HepG2 (cell line): Measurements from ENCODE around the gene NUDT14. TPM values are rescaled to one million over a fixed set of nuclear protein-coding genes. Genes with fewer than 3 reads are reported as not detected.

Experiments used
- ATAC-seq: fragments of 200-7000 bp; cut with Tn5 transposase; 3 replicates; pipeline ENCODE4 v1.9.1; 2020; ENCODE audit warnings: mild to moderate bottlenecking, moderate library complexity
- BruUV-seq: library from RNA; stranded (reverse); fragments of 400-500 nt; replicated peaks from 2 replicates; lab custom pipeline; 2021; lab: Mats Ljungman, UMichigan
- CTCF ChIA-PET: fragments of 300-600 bp; formaldehyde crosslinking; extraction: SDS; loops from one replicate; lab custom pipeline; 2021; ENCODE audit warnings: low total read pairs, inconsistent platforms, low intra/inter-chr PET ratio; lab: Yijun Ruan, JAX
- POLR2A ChIA-PET: fragments of 350-600 bp; sonication (Branson Sonifier 250); formaldehyde crosslinking; loops from one replicate; lab custom pipeline; 2020; ENCODE audit warnings: antibody characterized with exemption, inconsistent platforms; lab: Yijun Ruan, JAX
- DNase-seq: peaks from one replicate; pipeline ENCODE4 v3.0.0-alpha.2; 2015; ENCODE audit warnings: low spot score
- FAIRE-seq: peaks from 3 replicates; lab custom pipeline; 2011; peaks lifted over from hg19 to GRCh38; lab: Jason Lieb, UNC
- H2AFZ ChIP-seq: one replicate; pipeline ENCODE4 v1.6.1; 2011; ENCODE audit warnings: low read length, inconsistent platforms
- H3K27ac ChIP-seq: fragments of 300-600 bp; 3 replicates; pipeline ENCODE4 v1.8.0; 2011; ENCODE audit warnings: mixed run types, mild to moderate bottlenecking, mixed read lengths, low read length, inconsistent platforms; ENCODE audit not compliant: insufficient read depth; ENCODE audit errors: extremely low read length
- H3K27me3 ChIP-seq, 2 experiments: fragments of 200-600 bp in 1 of 2; 2 replicates in 1 of 2; 3 replicates in 1 of 2; pipeline versions ENCODE4 v1.6.0 to v1.8.0; 2011; ENCODE audit warnings: low read length in 2 of 2, mild to moderate bottlenecking in 2 of 2, moderate library complexity in 2 of 2, inconsistent platforms in 1 of 2; ENCODE audit not compliant: insufficient read depth in 2 of 2, control insufficient read depth in 1 of 2
- H3K36me3 ChIP-seq, 2 experiments: fragments of 200-600 bp in 1 of 2; replicated peaks in 1 of 2; 2 replicates in 1 of 2; 3 replicates in 1 of 2; pipeline versions ENCODE4 v1.5.1 to v1.8.0; 2011; ENCODE audit warnings: low read length in 2 of 2, inconsistent platforms in 1 of 2; ENCODE audit not compliant: insufficient read depth in 2 of 2, control insufficient read depth in 1 of 2
- H3K4me1 ChIP-seq: 2 replicates; pipeline ENCODE4 v1.5.1; 2012; ENCODE audit warnings: low read length, inconsistent platforms; ENCODE audit not compliant: insufficient read depth
- H3K4me2 ChIP-seq: 2 replicates; pipeline ENCODE4 v1.6.0; 2011; ENCODE audit warnings: low read depth, low read length, inconsistent platforms
- H3K4me3 ChIP-seq, 3 experiments: fragments of 200-600 bp in 1 of 3; sonication (generic), shearing (Covaris generic) in 1 of 3; replicated peaks in 1 of 3; 2 replicates each; pipeline ENCODE4 v1.5.1; 2011 to 2016; ENCODE audit warnings: low read length in 3 of 3, inconsistent platforms in 2 of 3, low read depth in 2 of 3, mild to moderate bottlenecking in 2 of 3, control low read depth in 1 of 3, mixed read lengths in 1 of 3; ENCODE audit not compliant: insufficient read depth in 1 of 3
- H3K79me2 ChIP-seq: one replicate; pipeline ENCODE4 v1.6.1; 2011; ENCODE audit warnings: low read length, inconsistent platforms; ENCODE audit not compliant: insufficient read depth
- H3K9ac ChIP-seq: 2 replicates; pipeline ENCODE4 v1.6.0; 2011; ENCODE audit warnings: mild to moderate bottlenecking, low read depth, low read length, inconsistent platforms; ENCODE audit not compliant: insufficient read depth
- H3K9me3 ChIP-seq: 2 replicates; pipeline ENCODE4 v1.5.1; 2012; ENCODE audit warnings: mild to moderate bottlenecking, low read length
- H4K20me1 ChIP-seq: 2 replicates; pipeline ENCODE4 v1.6.0; 2011; ENCODE audit warnings: inconsistent platforms, mild to moderate bottlenecking, low read length, moderate library complexity; ENCODE audit not compliant: insufficient read depth
- BRD4 ChIP-seq: sonication (generic); formaldehyde crosslinking; IDR thresholded peaks from 2 replicates; pipeline ENCODE4 v1.4.0; 2020; ENCODE audit warnings: missing genetic modification reagents
- DNMT1 ChIP-seq: sonication (generic); formaldehyde crosslinking; IDR thresholded peaks from 2 replicates; pipeline ENCODE4 v1.5.1; 2020; ENCODE audit warnings: mild to moderate bottlenecking, missing genetic modification reagents
- GZF1 ChIP-seq: sonication (generic); formaldehyde crosslinking; IDR thresholded peaks from 2 replicates; pipeline ENCODE4 v1.5.1; 2020; ENCODE audit warnings: mild to moderate bottlenecking, missing genetic modification reagents
- HOXA5 ChIP-seq: sonication (generic); formaldehyde crosslinking; IDR thresholded peaks from 2 replicates; pipeline ENCODE4 v1.4.0; 2020; ENCODE audit warnings: missing genetic modification reagents
- KLF12 ChIP-seq: sonication (generic); formaldehyde crosslinking; IDR thresholded peaks from 2 replicates; pipeline ENCODE4 v1.4.0; 2020; ENCODE audit warnings: missing genetic modification reagents, borderline replicate concordance
- SP1 ChIP-seq, 2 experiments: fragments of 450-650 bp in 1 of 2; sonication (generic) in 1 of 2; formaldehyde crosslinking in 1 of 2; IDR thresholded peaks; 2 replicates each; pipeline versions ENCODE4 v1.4.0 to v1.6.1; 2016 to 2020; ENCODE audit warnings: missing genetic modification reagents in 1 of 2
- ZBTB46 ChIP-seq: sonication (generic); formaldehyde crosslinking; IDR thresholded peaks from 2 replicates; pipeline ENCODE4 v1.4.0; 2020; ENCODE audit warnings: mild to moderate bottlenecking, missing genetic modification reagents, borderline replicate concordance
- ZKSCAN8 ChIP-seq: IDR thresholded peaks from 2 replicates; pipeline ENCODE4 v1.6.1; 2016; ENCODE audit warnings: borderline replicate concordance, missing genetic modification reagents, missing compliant biosample characterization
- ZMYM4 ChIP-seq: sonication (generic); formaldehyde crosslinking; IDR thresholded peaks from 2 replicates; pipeline ENCODE4 v1.8.1; 2023; ENCODE audit warnings: mild to moderate bottlenecking, missing genetic modification reagents
- ZNF253 ChIP-seq: sonication (generic); formaldehyde crosslinking; IDR thresholded peaks from 2 replicates; pipeline ENCODE4 v1.8.0; 2022; ENCODE audit warnings: mild to moderate bottlenecking, missing genetic modification reagents, borderline replicate concordance
- ZNF280D ChIP-seq: sonication (generic); formaldehyde crosslinking; IDR thresholded peaks from 2 replicates; pipeline ENCODE4 v1.5.1; 2020; ENCODE audit warnings: mild to moderate bottlenecking, missing genetic modification reagents
- ZNF460 ChIP-seq: sonication (generic); formaldehyde crosslinking; IDR thresholded peaks from 2 replicates; pipeline ENCODE4 v1.5.1; 2020; ENCODE audit warnings: missing genetic modification reagents, mild to moderate bottlenecking, borderline replicate concordance
- ZNF75D ChIP-seq: sonication (generic); formaldehyde crosslinking; IDR thresholded peaks from 2 replicates; pipeline ENCODE4 v1.8.1; 2023; ENCODE audit warnings: missing genetic modification reagents, mild to moderate bottlenecking, borderline replicate concordance
- WGBS: methylation state at CpG from one replicate; pipeline ENCODE4 v1.1.6; 2017; ENCODE audit warnings: low lambda C conversion rate; 5-methylcytosine and 5-hydroxymethylcytosine counted together
- in situ Hi-C: cut with HindIII; loops from 2 replicates; pipeline ENCODE4 v1.10.0; 2017; ENCODE audit warnings: low pct_unique_long_range_greater_than_20kb; ENCODE audit not compliant: extremely low pct_ligation_motif_present
- intact Hi-C: fragments of 100-400 bp; cut with micrococcal nuclease; formaldehyde crosslinking; loops from one replicate; pipeline ENCODE4 v1.10.0; 2022; ENCODE audit not compliant: unreplicated experiment
- polyA plus RNA-seq, 8 experiments: library from polyadenylated mRNA; depleted of rRNA in 3 of 8; stranded (reverse) in 7 of 8; unstranded in 1 of 8; fragments of >200 nt; fragmentation: Illumina TruSeq in 4 of 8; extraction: Trizol in 4 of 8; gene quantifications; 2 replicates each; pipeline versions ENCODE4 v1.2.1 to v1.2.3, GENCODE V29; 2011 to 2016; ENCODE audit warnings: low read depth in 4 of 8, missing spikeins in 1 of 8, mixed read lengths in 1 of 8; ENCODE audit not compliant: insufficient read depth in 1 of 8
- total RNA-seq, 5 experiments: library from RNA; depleted of rRNA; stranded (reverse); fragments of >200 nt; fragmentation: Illumina TruSeq; extraction: Trizol; gene quantifications; 2 replicates each; pipeline ENCODE4 v1.2.3, GENCODE V29; 2016; ENCODE audit warnings: low read depth in 1 of 5

Gene NUDT14
- total and polyA plus RNA-seq, 2 of the 13 experiments (the other 11 are each of a cell fraction or from before 2014, with no cell fraction given), result 5.8 to 6.1 TPM

GRCh38 chr14:105165761-105166485 lies 15.2 kb downstream of the NUDT14 start:
- Histone ChIP-seq H3K27ac (no peak overlapping the region), H3K4me3 (no peak overlapping the region), H4K20me1 (no peaks in the 10 kb centered on the region; the same call in 1 of the 2 replicates), H3K79me2 (no peaks in the 10 kb centered on the region), H3K4me2 (no peak overlapping the region), H3K27me3 (peaks cover 27 to 84% of the 10 kb centered on the region in 2 experiments), H3K9me3 (no peaks in the 10 kb centered on the region), H2AFZ (no peak overlapping the region), H3K4me1 (no peaks in the 10 kb centered on the region), H3K9ac (no peak overlapping the region), H3K36me3 (no peaks in the 10 kb centered on the region)
- ChIA-PET CTCF (no interaction called here), POLR2A (no interaction called here)
- DNase-seq, result no peak
- no TSS peak for BruUV-seq
- in situ Hi-C loops, result no loop called here
- FAIRE-seq, result no peak
- ATAC-seq, result no peak
- intact Hi-C loops, result no loop called here
- TF ChIP-seq BRD4, result no peak
- no peak for TF ChIP-seq HOXA5 (CRISPR knock-in tag)
- no peak for TF ChIP-seq ZKSCAN8
- no peak for TF ChIP-seq KLF12 (CRISPR knock-in tag)
- TF ChIP-seq DNMT1 (CRISPR knock-in tag), result no peak
- 60% methylated on average over 4 of the region's 32 CpGs for WGBS

GRCh38 chr14:105165134-105165704 lies 15.9 kb downstream of the NUDT14 start:
- Histone ChIP-seq H3K27ac (no peak overlapping the region), H3K4me3 (no peak overlapping the region), H3K36me3 (no peaks in the 10 kb centered on the region), H3K9ac (no peak overlapping the region), H3K27me3 (peaks cover 24 to 77% of the 10 kb centered on the region in 2 experiments), H2AFZ (no peak overlapping the region), H3K79me2 (no peaks in the 10 kb centered on the region), H3K4me1 (no peaks in the 10 kb centered on the region), H4K20me1 (no peaks in the 10 kb centered on the region; the same call in 1 of the 2 replicates), H3K4me2 (no peak overlapping the region), H3K9me3 (no peaks in the 10 kb centered on the region)
- DNase-seq, result no peak
- 0% methylated on average over 4 of the region's 10 CpGs for WGBS
- in situ Hi-C loops (no loop called here), intact Hi-C loops (no loop called here)
- ChIA-PET POLR2A (no interaction called here), CTCF (no interaction called here)
- no peak for FAIRE-seq
- ATAC-seq, result peak; percentile 15; the same call in 2 of the 3 replicates
- BruUV-seq, result no TSS peak
- TF ChIP-seq ZNF460 (CRISPR knock-in tag), result no peak
- TF ChIP-seq ZKSCAN8, result no peak
- TF ChIP-seq ZNF253 (CRISPR knock-in tag), result no peak
- no peak for TF ChIP-seq ZMYM4 (CRISPR knock-in tag)
- no peak for TF ChIP-seq GZF1 (CRISPR knock-in tag)
- no peak for TF ChIP-seq ZNF75D
- no peak for TF ChIP-seq ZBTB46 (CRISPR knock-in tag)
- TF ChIP-seq SP1 (IDR thresholded peaks at IDR 0.05), result no peak
- no peak for TF ChIP-seq SP1 (CRISPR knock-in tag; IDR thresholded peaks at IDR 0.05)
- no peak for TF ChIP-seq ZNF280D
